H1 (cell line): Measurements from ENCODE around the gene MYD88. TPM values are rescaled to one million over a fixed set of nuclear protein-coding genes. Genes with fewer than 3 reads are reported as not detected.
A peak's percentile ranks its signal among the peaks of the same experiment; 100 is the strongest.

Source experiments
- RAD21 ChIP-seq, 2 experiments: IDR thresholded peaks in 1 of 2; conservative IDR thresholded peaks in 1 of 2; 2 replicates each; pipeline ENCODE4 v1.6.1; 2011; ENCODE audit warnings: low read depth in 2 of 2, low read length in 2 of 2, improper control_type of control experiment in 1 of 2, inconsistent platforms in 1 of 2, mild to moderate bottlenecking in 1 of 2, moderate library complexity in 1 of 2
- polyA plus RNA-seq, 7 experiments: library from polyadenylated mRNA; depleted of rRNA in 3 of 7; stranded (reverse) in 5 of 7; unstranded in 2 of 7; fragments of >200 nt in 5 of 7; fragments of 200-250 nt in 2 of 7; gene quantifications; 1 replicate in 5 of 7; 2 replicates in 1 of 7; 4 replicates in 1 of 7; pipeline versions ENCODE4 v1.2.1 to v1.2.3, GENCODE V29; 2011 to 2013; ENCODE audit warnings: missing spikeins in 2 of 7, mixed read lengths in 2 of 7
- total RNA-seq: library from RNA; stranded (reverse); fragmentation: NEBNext Ultra II Directional; extraction: Animal tissue kit (Norgen Biotek cat#: 25700); gene quantifications from 2 replicates; pipeline ENCODE4 v1.2.1, GENCODE V29; 2021

Gene MYD88
- total and polyA plus RNA-seq, 2 of the 8 experiments (the other 6 are each of a cell fraction or from before 2014, with no cell fraction given) = 22.1 to 22.5 TPM

- TF ChIP-seq RAD21 (IDR thresholded peaks at IDR 0.05 in 1 of 2, conservative IDR thresholded peaks at IDR 0.05 in 1 of 2; ENCODE audit: low read depth in 2 of 2, low read length in 2 of 2) = peak; percentile 86 to 87
These were observed 20.6 kb upstream of the MYD88 start (continued) for GRCh38 chr3:38117748-38118420.
